Adipose tissue (tissue), 3 donors: Measurements from ENCODE around the gene LRP1. TPM values are rescaled to one million over a fixed set of nuclear protein-coding genes. Genes with fewer than 3 reads are reported as not detected.

Source experiments
- H3K27ac ChIP-seq: one replicate; pipeline ENCODE4 v1.5.1; 2013; ENCODE audit warnings: low read depth, low read length
- WGBS, 3 donors: extraction: QIAGEN DNeasy Blood & Tissue Kit; methylation state at CpG; one replicate each; pipeline ENCODE4 v1.1.7; 2013; 5-methylcytosine and 5-hydroxymethylcytosine counted together
- polyA plus RNA-seq, 3 donors: library from polyadenylated mRNA; stranded (reverse); fragments of 200-250 nt; gene quantifications; one replicate each; pipeline ENCODE4 v1.2.3, GENCODE V29; 2013
- donor health status: healthy with polysubstance abuse.
- donor health status: Bipolar disorder and iron deficiency.
- donor health status: healthy.

LRP1 gene
- polyA plus RNA-seq, 3 donors, result 28.1 to 414 (median 116) TPM

DNA sequence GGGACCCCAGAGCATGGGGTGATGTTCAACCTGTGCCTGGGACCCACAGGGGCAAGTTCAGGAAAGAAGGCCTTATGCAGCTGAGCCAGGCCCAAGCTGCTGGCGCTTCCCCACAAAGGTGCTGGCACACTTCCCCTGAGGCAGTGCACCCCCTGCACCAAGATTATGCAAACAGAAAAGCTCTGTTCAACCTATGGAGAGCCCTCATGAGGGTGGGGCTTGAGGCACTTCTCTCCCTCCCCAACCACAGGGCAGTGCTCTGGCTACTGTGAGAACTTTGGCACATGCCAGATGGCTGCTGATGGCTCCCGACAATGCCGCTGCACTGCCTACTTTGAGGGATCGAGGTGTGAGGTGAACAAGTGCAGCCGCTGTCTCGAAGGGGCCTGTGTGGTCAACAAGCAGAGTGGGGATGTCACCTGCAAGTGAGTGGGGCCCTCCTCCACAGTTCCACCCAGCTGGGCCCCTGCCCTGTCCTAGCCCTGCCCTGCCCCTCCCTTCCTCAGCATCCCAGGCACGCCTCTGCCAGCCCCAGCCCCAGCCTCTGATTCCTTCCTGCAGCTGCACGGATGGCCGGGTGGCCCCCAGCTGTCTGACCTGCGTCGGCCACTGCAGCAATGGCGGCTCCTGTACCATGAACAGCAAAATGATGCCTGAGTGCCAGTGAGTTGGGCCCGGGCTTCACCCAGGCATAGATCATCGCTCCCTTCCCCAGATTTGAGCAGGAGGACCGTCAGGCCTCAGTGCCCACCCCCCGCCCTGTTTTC lies 82.8 kb downstream of the LRP1 start:
- no peak overlapping the region for H3K27ac ChIP-seq
- WGBS, 3 donors, result 82 to 86% (median 82%) methylated on average over 16 of the region's 16 CpGs

DNA sequence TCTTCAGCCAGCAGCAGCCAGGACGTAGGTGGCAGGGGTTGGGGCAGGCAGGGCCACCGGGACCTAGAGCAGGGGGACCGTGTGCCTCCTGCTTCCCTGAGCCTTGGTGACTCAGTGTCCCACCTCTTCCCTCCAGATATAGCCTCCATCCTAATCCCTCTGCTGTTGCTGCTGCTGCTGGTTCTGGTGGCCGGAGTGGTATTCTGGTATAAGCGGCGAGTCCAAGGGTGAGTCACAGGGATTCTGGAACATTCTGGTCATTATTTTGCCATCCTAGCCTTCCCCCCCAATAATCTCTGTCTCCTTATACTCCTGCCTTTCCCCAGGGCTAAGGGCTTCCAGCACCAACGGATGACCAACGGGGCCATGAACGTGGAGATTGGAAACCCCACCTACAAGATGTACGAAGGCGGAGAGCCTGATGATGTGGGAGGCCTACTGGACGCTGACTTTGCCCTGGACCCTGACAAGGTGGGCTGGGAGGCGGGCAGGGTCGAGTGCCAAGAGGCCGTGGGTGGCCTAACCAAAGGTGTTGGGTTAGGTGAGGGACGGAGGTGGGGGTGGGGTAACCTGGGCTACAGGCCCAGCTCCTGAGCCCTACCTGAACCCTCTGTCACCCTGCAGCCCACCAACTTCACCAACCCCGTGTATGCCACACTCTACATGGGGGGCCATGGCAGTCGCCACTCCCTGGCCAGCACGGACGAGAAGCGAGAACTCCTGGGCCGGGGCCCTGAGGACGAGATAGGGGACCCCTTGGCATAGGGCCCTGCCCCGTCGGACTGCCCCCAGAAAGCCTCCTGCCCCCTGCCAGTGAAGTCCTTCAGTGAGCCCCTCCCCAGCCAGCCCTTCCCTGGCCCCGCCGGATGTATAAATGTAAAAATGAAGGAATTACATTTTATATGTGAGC lies 83.8 kb downstream of the LRP1 start:
- 83 to 88% (median 87%) methylated on average over 26 to 27 of the region's 27 CpGs for WGBS, 3 donors
- H3K27ac ChIP-seq, result no peak overlapping the region

DNA sequence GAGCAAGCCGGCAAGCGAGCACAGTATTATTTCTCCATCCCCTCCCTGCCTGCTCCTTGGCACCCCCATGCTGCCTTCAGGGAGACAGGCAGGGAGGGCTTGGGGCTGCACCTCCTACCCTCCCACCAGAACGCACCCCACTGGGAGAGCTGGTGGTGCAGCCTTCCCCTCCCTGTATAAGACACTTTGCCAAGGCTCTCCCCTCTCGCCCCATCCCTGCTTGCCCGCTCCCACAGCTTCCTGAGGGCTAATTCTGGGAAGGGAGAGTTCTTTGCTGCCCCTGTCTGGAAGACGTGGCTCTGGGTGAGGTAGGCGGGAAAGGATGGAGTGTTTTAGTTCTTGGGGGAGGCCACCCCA lies 84.4 kb downstream of the LRP1 start:
- no peak overlapping the region for H3K27ac ChIP-seq
- 76 to 80% (median 80%) methylated on average over 7 of the region's 7 CpGs for WGBS, 3 donors

DNA sequence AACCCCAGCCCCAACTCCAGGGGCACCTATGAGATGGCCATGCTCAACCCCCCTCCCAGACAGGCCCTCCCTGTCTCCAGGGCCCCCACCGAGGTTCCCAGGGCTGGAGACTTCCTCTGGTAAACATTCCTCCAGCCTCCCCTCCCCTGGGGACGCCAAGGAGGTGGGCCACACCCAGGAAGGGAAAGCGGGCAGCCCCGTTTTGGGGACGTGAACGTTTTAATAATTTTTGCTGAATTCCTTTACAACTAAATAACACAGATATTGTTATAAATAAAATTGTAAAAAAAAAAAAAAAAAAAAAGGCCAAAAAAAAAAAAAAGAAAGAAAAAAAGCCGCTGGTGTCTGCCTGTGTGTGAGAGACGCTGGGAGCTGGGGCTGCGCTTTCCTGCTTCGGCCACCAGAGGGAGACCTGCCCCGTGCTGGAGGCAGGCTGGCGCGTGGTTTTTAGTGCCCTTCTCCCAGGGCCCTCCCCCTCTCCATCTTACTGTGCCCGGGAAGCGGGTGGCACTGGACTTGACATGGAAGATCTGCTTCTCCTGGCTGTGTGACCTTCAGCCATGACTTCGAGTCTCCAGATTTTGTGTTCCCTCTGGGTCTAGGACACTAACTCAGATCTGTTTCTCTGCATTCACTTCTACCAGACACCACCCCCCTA lies 84.9 kb downstream of the LRP1 start:
- no peak overlapping the region for H3K27ac ChIP-seq
- WGBS, 3 donors, result 4 to 8% (median 4%) methylated on average over 15 to 16 of the region's 16 CpGs

DNA sequence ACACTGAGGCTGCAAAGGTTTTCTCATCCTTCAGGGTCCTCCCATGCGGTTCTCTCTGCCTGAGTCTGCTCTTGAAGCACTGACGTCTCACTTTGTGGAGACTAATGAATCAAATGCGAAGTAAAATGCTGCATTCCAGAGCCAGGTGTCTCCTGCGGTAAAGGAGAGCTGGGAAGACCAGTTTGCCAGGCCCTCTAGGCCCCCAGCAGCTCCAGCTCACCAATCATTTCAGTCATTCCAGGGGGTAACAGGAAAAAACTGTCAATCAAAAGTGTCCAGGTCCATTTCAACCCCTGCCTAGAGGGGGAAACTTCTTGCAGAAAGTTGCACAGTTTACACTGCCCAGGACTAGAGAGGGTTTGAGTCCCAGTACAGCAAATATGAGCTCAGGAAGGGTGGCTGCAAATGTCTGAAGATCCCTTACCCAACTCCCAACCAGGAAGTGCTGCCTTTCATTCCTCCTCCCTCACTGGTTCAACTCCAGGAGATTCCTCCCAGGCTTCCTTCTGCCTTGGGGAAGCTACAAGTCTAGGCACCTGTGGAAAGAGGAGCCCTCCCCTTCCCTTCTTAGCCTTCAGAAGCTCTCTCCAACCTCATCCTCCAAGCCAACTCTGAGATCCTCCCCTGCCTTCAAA lies 85.6 kb downstream of the LRP1 start:
- H3K27ac ChIP-seq, result no peak overlapping the region
- 43 to 60% (median 56%) methylated on average over 4 of the region's 4 CpGs for WGBS, 3 donors

DNA sequence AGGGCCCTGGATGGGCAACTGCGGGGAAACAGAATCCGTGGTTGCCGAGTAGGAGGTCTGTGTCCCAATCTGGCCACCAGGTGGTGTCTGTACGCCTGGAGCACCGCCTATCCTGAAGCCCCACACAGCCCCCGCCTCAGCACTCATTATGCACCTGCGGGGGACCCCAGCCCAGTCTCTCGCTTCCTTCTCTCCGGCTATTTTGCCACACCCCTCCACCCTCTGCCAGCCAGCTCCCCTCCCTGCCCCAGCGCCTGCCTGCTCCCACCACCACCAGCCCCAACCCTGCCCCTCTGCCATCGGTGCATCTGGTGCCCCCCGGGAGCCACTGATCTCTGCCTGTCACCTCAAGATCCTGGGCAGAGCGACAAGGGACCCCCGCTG lies 86.1 kb downstream of the LRP1 start:
- 1 to 4% (median 4%) methylated on average over 13 to 14 of the region's 14 CpGs for WGBS, 3 donors
- no peak overlapping the region for H3K27ac ChIP-seq

DNA sequence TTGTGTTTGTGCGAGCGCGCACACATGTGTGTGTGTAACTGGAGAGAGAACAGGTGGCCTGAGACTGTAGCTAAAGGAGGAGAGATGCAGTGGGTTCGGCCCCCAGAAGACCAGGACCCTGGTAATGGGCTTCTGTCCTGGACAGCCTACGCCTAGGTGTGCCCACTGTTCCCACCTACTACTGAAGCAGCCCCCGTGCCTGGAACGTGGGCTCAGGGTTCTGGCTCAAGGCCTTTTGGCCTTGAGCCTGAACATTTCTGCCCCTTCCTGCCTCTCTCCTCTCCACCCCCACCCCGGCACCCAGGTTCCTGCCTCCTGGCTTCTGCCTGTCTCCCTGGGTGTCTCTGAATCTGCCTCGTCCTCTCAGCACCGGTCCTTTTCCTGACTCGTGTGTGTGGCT lies 86.8 kb downstream of the LRP1 start:
- 27 to 34% (median 33%) methylated on average over 10 to 11 of the region's 11 CpGs for WGBS, 3 donors

DNA sequence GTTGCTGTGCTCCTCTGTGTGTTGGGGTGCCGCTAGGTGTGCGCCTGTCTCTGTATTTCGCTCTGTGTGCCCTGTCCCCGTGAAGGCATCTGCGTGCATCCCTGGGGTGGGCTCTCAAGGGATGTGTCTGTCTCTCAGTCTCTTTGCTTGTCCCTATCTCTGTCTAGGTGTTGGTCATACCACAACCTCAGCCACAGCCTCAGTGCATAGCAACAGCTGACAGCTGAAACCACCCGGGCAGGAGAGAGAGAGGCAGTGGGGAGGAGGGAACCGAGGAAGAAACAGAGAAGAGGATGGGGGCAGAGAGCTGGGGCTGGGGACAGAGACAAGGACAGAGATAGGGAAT lies 87.4 kb downstream of the LRP1 start:
- no peak overlapping the region for H3K27ac ChIP-seq
- 11 to 19% (median 18%) methylated on average over 7 of the region's 7 CpGs for WGBS, 3 donors

More for the DNA sequence above, 86.8 kb downstream of the LRP1 start:
- H3K27ac ChIP-seq, result no peak overlapping the region

DNA sequence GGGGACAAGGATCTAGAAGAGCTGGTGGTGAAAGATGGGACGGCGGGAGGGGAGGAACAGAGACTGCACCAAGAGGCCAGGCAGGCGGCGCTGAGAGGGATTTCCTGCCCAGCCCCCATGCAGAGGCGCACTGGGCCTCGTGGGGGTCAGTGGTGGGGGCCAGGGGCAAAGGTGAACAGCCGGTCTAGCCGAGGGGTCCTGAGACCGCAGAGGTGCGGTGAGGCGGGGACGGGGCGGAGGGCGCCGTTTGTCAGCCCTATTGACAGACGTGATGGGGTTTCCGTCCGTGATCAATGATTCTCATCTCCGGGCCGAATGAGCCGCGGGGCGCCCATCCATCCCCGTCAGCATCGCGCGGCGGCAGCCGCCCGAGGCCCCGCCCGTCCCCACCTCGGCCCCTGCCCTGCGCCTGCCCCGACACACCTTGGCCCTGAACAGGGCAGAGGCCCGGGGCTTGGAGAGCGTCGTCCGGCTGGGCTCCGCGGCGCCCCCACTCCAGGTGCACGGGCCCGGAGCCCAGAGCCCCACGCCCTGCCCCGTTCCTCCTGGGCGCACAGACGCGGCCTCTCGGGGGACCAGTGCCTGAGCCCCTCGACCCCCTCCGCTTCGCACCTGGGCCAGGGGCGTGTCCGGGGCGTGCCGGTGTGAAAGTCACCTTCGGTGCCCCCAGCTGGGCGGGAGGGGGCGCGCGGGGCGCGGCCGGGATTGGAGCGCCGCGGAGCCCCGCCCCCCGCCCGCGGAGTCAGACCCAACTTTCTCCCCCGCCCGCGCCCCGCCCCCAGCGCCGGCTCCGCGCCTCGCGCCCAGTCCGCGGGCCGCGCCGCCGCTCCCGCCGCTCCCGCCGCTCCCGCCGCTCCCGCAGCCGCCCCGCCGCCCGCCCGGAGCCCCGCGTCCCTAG lies 88.0 kb downstream of the LRP1 start, which contains the start of gene NXPH4:
NXPH4 (plus strand) TSS at position 781 of the 898 bp plus-strand sequence. CDS start 176 bp downstream, outside the sequence.
- H3K27ac ChIP-seq, result no peak within 1 kb of the TSS
- WGBS, 3 donors, result 1% methylated on average over 67 to 102 of the region's 102 CpGs

DNA sequence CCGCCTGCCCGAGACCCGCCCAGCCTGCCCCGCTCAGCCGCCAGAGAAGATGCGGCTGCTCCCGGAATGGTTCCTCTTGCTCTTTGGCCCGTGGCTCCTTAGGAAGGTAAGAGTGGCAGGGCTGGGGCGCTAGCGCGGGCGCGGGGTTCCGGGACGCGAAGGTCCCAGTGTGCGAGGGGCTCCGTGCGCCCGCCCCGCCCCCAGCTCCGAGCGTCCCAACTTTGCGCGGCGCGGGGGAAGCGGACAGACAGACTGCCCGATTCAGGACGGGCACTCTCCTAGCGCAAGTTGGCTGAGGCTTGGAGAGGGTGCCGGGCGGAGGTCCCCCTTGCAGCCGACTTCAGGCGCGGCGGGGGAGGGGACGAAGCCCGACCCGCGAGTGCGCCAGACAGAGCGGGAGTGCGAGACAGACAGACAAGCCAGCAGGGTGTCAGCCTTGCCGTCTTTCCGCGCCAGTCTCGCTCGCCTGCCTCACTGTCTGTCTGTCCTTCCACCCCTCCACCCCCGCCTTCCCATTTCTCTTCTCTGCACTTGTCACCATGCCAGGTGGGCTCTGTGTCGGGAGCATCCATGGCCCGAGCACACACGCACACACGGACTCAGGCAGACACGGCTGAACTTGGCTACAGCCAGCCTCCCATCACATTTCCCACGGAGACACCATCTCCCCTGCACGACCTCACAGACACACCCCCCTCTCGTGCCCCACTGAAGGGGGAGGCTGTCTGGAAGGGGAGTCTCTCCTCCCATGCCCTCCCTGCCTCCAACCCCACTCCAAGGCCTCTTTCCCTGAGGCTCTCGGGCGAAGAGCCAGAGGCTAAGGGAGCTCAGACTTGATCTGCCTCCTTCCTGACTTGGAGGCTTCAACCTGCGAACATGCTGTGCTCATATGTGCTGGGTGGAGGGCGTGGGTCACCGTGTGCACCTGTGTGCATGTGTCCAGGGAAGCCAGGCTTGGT lies 88.9 kb downstream of the LRP1 start:
- no peak overlapping the region for H3K27ac ChIP-seq
- WGBS, 3 donors, result 2 to 5% (median 4%) methylated on average over 54 to 63 of the region's 63 CpGs

DNA sequence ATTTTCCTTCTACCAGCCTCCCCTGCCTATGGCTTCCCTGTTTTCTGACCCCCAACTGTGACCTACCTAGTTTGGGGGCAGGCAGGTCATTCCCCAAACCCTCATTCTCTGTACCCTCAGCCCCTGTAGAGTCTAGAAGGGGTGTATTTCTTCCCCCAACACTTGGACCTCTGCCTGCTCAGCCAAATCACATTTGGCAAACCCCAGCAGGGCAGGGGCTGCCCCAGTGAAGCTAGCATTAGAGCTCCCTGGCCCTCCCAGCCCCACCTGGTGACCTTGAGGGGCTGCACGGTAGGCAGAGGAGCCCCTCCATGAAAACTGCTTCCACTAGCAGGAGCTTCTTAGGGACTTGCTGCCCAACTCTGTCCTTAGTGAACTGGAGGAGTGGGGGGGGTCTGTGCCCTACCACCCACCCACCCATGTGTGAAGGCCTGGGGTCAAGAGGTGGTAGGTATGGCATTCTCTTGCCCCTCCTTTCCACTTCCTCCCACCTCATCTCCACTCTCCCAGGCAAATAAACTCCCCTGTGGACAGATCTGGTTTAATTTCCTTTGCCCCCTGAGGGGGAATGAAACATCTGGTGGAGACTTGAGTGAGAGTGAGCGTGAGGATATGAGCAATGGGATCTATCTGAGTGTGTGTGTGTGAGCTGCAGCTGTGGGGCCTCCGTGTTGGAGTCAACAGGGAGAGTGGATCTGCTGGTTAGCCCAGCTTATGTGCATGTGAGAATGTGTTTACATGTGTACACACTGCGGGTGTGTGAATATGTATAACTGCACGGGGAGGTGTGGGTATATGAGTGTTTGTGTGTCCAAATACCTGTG lies 90.0 kb downstream of the LRP1 start:
- no peak overlapping the region for H3K27ac ChIP-seq
- 71 to 79% (median 78%) methylated on average over 5 of the region's 5 CpGs for WGBS, 3 donors

DNA sequence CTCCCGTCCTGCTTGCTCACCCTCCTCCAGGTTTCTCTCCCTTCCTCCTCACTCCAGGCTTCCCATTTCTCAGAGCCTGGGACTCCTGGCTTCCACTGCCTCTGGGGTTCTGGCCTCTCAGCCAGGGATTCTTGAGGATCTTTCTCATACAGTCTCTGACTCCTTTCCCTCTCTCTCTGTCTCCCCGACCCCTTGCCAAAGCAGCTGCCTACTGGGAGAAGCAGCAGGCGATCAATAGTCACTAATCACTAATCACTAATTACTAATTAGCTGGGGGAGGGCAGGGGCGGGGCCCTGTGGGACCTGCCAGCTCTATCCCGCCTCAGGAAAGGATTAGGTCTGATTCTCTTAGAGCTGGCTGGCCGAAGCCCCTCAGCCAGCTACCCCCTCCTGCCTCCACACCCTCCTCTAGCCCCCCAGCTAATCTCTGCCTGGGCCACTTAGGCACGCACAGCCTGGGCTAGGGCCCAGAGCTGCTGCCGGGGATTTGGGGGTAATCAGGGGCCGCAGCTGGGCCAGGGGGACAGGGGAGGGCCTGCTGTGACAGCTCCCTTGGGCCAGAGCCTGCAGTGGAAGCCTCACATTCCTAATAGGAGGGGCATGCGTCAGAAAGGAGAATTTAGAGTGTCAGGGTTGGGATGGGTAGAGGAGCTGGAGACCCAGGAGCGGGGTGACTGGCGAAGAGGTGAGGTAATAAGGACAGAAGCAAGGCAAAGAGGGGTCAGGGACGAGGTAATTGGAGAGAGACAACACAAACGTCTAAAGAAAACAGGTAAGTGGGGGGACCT lies 91.1 kb downstream of the LRP1 start:
- WGBS, 3 donors, result 57 to 78% (median 57%) methylated on average over 14 of the region's 14 CpGs
- H3K27ac ChIP-seq, result no peak overlapping the region

DNA sequence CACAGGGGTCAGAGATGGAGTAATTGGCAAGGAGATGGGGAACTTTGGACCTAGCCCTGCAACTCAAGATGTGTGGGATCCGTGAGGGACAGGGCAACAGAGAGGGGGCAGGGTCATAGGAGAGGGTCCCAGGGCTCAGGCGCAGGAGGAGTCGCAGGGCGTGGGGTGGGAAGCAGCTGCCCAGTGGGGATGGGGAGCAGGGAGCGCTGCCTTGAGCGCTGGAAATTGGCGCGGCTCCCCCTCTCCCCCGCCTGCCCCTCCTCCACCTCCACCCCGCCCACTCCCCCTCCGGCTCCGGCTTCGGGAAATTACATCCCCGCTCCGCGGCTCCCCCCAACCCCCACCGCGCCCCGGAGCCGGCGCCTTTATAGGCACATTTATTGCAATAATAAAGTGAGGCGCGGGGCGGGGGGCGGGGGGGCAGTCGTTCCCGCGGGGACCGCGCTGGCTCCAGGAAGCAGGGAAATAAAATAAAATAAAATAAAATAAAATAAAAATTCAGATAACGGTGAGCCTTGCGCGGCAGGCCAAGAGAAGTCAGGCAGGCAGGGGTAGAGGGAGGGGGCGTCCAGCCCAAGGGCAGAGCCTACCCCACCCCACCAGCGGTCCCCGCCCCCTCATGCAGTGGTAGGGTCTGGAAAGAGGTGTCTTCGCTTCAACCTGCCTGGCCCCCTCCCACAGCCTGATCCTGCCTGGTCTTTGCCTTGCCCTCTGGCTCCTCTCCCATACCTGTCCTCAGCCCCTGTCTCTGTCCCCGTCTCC lies 91.9 kb downstream of the LRP1 start:
- no peak overlapping the region for H3K27ac ChIP-seq
- 8 to 10% (median 9%) methylated on average over 29 to 37 of the region's 38 CpGs for WGBS, 3 donors

DNA sequence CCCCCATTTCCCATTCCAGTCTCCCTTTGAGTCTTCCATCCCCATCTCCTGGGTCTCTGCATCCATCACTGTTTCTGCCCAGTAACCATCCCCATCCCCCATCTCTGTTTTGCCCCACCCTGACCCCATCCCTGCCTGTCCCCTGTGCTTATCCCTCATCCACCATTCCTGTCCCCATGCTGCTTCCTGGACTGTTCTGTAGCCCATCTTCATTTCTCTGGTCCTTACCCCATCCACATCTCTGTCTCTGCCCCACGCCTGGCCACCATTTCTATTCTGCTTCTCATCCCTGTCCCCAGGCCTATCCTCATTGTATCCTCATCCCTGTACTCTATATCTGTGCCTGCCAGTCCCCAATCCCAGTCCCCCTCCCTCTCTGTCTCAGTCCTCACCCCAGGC lies 92.5 kb downstream of the LRP1 start:
- 50 to 71% (median 50%) methylated on average over 1 of the region's 1 CpG for WGBS, 3 donors
- H3K27ac ChIP-seq, result no peak overlapping the region
